OCI-LY1 (cell line): Measurements from ENCODE around the gene PCP2.

Experiments
- H2AFZ ChIP-seq: fragments of 200-600 bp; sonication (generic), shearing (Covaris generic); 2 replicates; pipeline ENCODE4 v1.6.0; 2014; ENCODE audit warnings: antibody characterized with exemption, mild to moderate bottlenecking, low read length
- H3F3A ChIP-seq: fragments of 200-600 bp; sonication (generic), shearing (Covaris generic); 2 replicates; pipeline ENCODE4 v1.6.0; 2014; ENCODE audit warnings: mild to moderate bottlenecking, antibody characterized with exemption, low read length, moderate library complexity; ENCODE audit not compliant: insufficient read depth
- H3K27ac ChIP-seq: fragments of 200-600 bp; sonication (generic); 2 replicates; pipeline ENCODE4 v1.5.1; 2014; ENCODE audit warnings: low read length, mixed run types, mild to moderate bottlenecking, low read depth; ENCODE audit not compliant: poor library complexity, severe bottlenecking
- H3K27me3 ChIP-seq: fragments of 200-600 bp; sonication (generic); 2 replicates; pipeline ENCODE4 v1.6.0; 2014; ENCODE audit warnings: antibody characterized with exemption, mild to moderate bottlenecking, low read length, moderate library complexity; ENCODE audit not compliant: insufficient read depth
- H3K36me3 ChIP-seq: fragments of 200-600 bp; sonication (generic); 2 replicates; pipeline ENCODE4 v1.6.1; 2014; ENCODE audit warnings: mild to moderate bottlenecking, antibody characterized with exemption, low read length, moderate library complexity, mixed read lengths; ENCODE audit not compliant: insufficient read depth
- H3K4me1 ChIP-seq: fragments of 200-600 bp; sonication (generic); 2 replicates; pipeline ENCODE4 v1.5.1; 2014; ENCODE audit warnings: mild to moderate bottlenecking, low read length, moderate library complexity; ENCODE audit not compliant: insufficient read depth, severe bottlenecking
- H3K4me2 ChIP-seq: fragments of 200-600 bp; sonication (generic), shearing (Covaris generic); 2 replicates; pipeline ENCODE4 v1.6.1; 2014; ENCODE audit warnings: low read length
- H3K4me3 ChIP-seq: fragments of 200-600 bp; sonication (generic); 2 replicates; pipeline ENCODE4 v1.5.1; 2014; ENCODE audit warnings: low read length, low read depth, mild to moderate bottlenecking, mixed read lengths; ENCODE audit not compliant: poor library complexity, severe bottlenecking
- H3K79me2 ChIP-seq: fragments of 200-600 bp; shearing (Covaris generic); 2 replicates; pipeline ENCODE4 v1.6.1; 2016; ENCODE audit warnings: mixed run types, low read length, mixed read lengths; ENCODE audit not compliant: insufficient read depth
- H3K9ac ChIP-seq: fragments of 200-600 bp; sonication (generic), shearing (Covaris generic); 2 replicates; pipeline ENCODE4 v1.6.1; 2014; ENCODE audit warnings: mild to moderate bottlenecking, low read length, mixed read lengths
- H3K9me2 ChIP-seq: fragments of 200-600 bp; sonication (generic), shearing (Covaris generic); 2 replicates; pipeline ENCODE4 v1.6.1; 2014; ENCODE audit warnings: low read depth, mild to moderate bottlenecking, low read length, mixed read lengths
- H3K9me3 ChIP-seq: fragments of 200-600 bp; shearing (Covaris generic); 2 replicates; pipeline ENCODE4 v1.6.1; 2014; ENCODE audit warnings: low read length, mixed read lengths
- H4K20me1 ChIP-seq: fragments of 200-600 bp; sonication (generic), shearing (Covaris generic); 2 replicates; pipeline ENCODE4 v1.6.0; 2016; ENCODE audit warnings: mild to moderate bottlenecking, low read length; ENCODE audit not compliant: insufficient read depth
- CTCF ChIP-seq: fragments of 200-600 bp; sonication (generic), shearing (Covaris generic); IDR thresholded peaks from 2 replicates; pipeline ENCODE4 v1.5.1; 2017; ENCODE audit warnings: mild to moderate bottlenecking, antibody characterized with exemption, low read length, moderate library complexity, mixed read lengths
- EZH2 ChIP-seq: fragments of 200-600 bp; sonication (generic), shearing (Covaris generic); IDR thresholded peaks from 2 replicates; pipeline ENCODE4 v1.8.0; 2017; ENCODE audit warnings: borderline replicate concordance, mixed run types, mild to moderate bottlenecking, antibody characterized with exemption, low read length, moderate library complexity, mixed read lengths

Gene PCP2

GRCh38 chr19:7624810-7625209 lies 8.7 kb downstream of the PCP2 start:
- no peaks in the 10 kb centered on the region for H4K20me1 ChIP-seq
- H3K4me1 ChIP-seq = peaks cover 12% of the 10 kb centered on the region
- H3F3A ChIP-seq = no peaks in the 10 kb centered on the region
- H3K4me2 ChIP-seq = no peak overlapping the region
- peaks cover 19% of the 10 kb centered on the region for H3K79me2 ChIP-seq
- H3K36me3 ChIP-seq = peaks cover 50% of the 10 kb centered on the region
- no peak overlapping the region for H3K9ac ChIP-seq
- H3K9me3 ChIP-seq = no peaks in the 10 kb centered on the region
- H3K4me3 ChIP-seq = no peak overlapping the region
- H3K9me2 ChIP-seq = no peaks in the 10 kb centered on the region
- no peak overlapping the region for H2AFZ ChIP-seq
- no peak for TF ChIP-seq EZH2
- TF ChIP-seq CTCF = no peak
- no peak overlapping the region for H3K27ac ChIP-seq
- H3K27me3 ChIP-seq = no peaks in the 10 kb centered on the region

GRCh38 chr19:7623725-7624603 lies 9.6 kb downstream of the PCP2 start:
- Histone ChIP-seq H3K9ac (no peak overlapping the region), H3K9me2 (no peaks in the 10 kb centered on the region), H3K9me3 (no peaks in the 10 kb centered on the region), H3K4me3 (no peak overlapping the region), H3K27me3 (no peaks in the 10 kb centered on the region), H3K4me1 (peaks cover 12% of the 10 kb centered on the region), H3F3A (no peaks in the 10 kb centered on the region), H4K20me1 (no peaks in the 10 kb centered on the region), H3K4me2 (no peak overlapping the region), H3K36me3 (peaks cover 51% of the 10 kb centered on the region), H3K27ac (no peak overlapping the region), H3K79me2 (peaks cover 14% of the 10 kb centered on the region), H2AFZ (no peak overlapping the region)
- TF ChIP-seq EZH2 = no peak
- no peak for TF ChIP-seq CTCF

GRCh38 chr19:7622933-7623685 lies 10.4 kb downstream of the PCP2 start:
- H4K20me1 ChIP-seq = no peaks in the 10 kb centered on the region
- H2AFZ ChIP-seq = no peak overlapping the region
- H3K9me3 ChIP-seq = no peaks in the 10 kb centered on the region
- peaks cover 6% of the 10 kb centered on the region for H3K79me2 ChIP-seq
- H3K9ac ChIP-seq = no peak overlapping the region
- no peak overlapping the region for H3K4me3 ChIP-seq
- no peaks in the 10 kb centered on the region for H3F3A ChIP-seq
- no peaks in the 10 kb centered on the region for H3K9me2 ChIP-seq
- H3K27ac ChIP-seq = no peak overlapping the region
- peaks cover 56% of the 10 kb centered on the region for H3K36me3 ChIP-seq
- TF ChIP-seq CTCF = no peak
- no peak for TF ChIP-seq EZH2
- H3K27me3 ChIP-seq = no peaks in the 10 kb centered on the region
- peaks cover 4% of the 10 kb centered on the region for H3K4me1 ChIP-seq
- H3K4me2 ChIP-seq = no peak overlapping the region
